GM21737 (cell line): ENCODE measurements around the gene OXCT1.
"Not testable (repeated sequence)": the region's sequence is repeated elsewhere in the genome, so short reads cannot be mapped to it uniquely, and the experiment has no call there.

Source experiments
- ATAC-seq: cut with Tn5 transposase; IDR thresholded peaks from one replicate; pipeline ENCODE4 v1.9.1; 2021; ENCODE audit warnings: mild to moderate bottlenecking, moderate library complexity; ENCODE audit not compliant: unreplicated experiment

OXCT1 gene

GRCh38 chr5:41874512-41875060 is 4.4 kb upstream of the OXCT1 start:
- no peak for ATAC-seq

DNA sequence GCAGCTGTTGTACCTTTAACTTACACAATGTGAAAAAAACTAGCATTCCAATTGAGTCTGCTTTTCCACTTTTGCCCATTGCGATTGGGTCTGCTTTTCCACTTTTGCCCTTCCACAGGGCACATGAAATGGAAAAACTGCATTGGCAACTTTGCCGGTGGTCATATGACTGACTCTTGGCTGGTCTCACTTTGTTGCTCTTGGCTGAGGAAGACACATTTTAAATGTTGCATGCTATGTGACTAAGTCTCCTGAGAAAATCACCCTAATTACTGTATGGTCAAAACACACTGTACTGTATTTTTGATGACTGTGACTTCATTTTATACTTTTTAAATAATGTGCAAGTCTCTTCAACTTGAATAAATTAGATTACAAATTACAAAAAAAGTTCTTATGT is 1.6 kb upstream of the OXCT1 start:
- no peak for ATAC-seq

GRCh38 chr5:41870627-41871048 is 413 bp upstream of the OXCT1 start:
- ATAC-seq = no peak

DNA sequence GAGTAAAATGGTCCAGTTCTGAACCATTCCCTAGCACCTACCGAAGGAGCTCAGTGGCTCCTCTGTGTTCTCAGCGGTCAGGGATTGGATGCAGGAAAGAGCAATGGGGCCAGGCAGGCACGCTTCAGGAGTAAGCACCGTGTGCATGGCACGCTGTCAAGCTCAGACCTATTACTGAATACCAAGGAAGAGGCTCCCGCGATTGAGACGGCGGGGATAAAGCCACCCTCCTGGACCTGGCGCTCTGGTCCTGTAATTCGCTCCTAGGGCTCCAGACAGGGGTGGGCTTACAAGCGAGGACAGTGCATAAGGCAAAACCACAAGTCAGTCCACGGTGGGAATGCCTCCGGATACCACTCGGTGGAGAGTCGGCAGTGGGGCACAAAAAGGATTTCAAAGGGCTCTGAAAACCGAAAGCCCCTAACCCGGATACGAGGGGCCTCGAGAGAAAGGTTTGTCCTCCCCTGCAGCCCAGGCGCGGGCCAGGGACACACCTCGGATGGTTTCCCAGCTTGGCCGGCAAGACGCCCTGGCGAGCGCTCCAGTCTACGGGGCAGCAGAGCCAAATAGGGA is 988 bp downstream of the OXCT1 start:
- ATAC-seq = no peak

GRCh38 chr5:41863871-41864486 is 6.2 kb downstream of the OXCT1 start:
- no peak for ATAC-seq

DNA sequence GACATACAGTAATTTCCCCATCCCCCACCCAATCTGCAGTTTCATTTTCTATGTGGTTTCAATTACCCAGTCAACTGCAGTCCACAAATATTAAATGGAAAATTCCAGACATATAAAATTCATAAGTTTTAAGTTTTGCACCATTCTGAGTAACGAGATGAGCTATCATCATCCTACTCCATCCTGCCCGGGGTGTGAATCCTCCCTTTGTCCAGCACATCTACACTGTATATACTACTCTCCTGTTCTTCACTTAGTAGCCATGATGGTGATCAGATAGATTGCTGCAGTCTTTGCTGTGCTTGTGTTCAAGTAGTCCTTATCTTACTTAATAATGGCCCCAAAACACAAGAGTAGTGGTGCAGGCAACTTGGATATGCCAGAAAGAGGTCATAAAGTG is 11.3 kb downstream of the OXCT1 start:
- no peak for ATAC-seq

DNA sequence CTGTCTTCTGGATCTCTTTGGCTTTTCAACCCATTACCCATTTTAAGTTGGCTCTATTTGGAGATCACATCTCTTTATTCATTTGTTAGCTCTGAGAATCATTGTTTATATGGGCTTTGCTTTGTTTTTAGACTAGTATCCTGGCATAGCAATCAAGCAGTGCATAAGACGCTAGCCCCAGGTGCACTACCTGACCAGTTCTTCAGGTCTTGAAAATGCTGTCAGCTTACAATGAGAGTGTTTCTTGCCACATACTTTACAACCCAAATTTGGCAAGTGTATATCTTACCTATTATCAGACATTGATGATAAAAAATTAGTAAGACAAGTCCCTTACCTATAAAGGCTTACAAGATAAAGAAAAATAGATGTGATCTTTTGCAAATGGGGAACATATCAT is 12.2 kb downstream of the OXCT1 start:
- no peak for ATAC-seq

DNA sequence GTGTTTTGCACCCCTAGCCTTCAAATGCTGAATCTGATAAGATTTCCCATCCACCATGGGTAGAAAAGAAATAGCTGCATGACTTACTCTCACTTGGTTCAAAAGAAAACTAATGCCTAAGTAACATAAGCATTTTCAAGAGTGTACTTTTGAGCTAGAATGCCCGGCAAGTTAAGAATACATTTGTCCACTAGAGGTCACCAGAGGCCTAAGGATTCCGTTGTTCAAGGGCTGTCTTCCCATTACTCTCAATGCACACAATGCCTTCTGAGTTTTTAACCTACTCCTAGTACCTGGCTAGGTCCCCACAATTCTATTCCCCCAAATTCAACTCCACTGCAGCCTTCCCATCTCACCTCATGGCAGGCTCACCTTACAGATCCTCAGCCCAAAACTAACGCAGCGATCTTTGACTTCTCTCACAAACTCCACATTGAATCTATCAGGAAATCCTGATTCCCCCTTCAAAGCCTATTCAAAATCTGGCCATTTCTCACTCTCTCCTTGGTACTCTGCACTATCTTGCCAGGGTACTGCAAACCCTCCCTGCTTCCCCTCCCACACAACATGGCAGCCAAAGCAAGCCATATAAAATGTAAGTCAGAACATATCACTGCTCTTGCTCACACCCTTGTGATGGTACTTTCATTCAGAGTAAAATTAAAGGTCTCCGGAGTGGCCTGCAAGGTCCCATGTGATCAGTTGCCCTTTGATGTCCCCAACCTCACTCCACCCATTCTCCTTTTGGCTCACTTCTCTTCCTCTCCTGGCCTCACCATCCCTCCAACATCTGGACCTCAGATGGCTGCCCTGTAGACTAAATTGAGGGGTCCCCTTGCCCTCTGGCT is 13.4 kb downstream of the OXCT1 start:
- ATAC-seq = peak; percentile 73

DNA sequence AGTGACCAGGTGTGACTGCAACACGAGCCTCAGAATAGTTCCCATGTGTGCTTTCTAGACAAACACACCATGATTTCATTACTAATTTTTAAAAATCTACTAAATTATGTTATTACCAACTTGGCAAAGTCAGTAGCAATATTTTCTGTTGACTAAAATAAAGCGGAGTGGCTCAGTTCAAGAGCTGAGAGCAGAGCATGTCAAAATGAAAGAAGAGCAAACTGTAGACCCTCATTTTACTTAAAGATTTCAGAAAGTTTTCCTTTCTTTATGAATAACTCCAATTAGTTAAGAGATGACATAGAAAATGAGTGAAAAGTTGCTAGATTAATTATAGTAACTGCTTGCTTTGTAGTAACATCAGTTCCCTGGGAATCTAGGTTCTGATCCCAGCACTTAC is 17.9 kb downstream of the OXCT1 start:
- no peak for ATAC-seq

DNA sequence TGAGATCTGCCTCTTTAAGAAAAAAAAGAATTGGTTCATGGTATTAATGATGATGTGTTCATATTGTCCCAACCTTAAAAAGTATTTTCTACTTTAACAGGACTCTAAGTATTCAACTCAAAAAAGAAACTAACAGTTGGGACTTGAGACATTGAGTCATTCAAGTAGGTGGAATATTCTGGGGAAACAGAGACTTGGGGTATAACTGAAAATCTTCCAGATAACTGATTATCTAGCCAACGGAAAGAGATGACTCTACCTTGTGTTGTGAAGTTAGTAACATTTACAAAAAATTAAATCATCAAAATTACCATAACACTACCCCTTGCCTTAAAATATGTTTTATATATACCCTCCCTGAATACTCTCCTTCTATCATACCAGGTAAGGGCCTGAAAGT is 19.1 kb downstream of the OXCT1 start:
- no peak for ATAC-seq

- ATAC-seq = no peak
Observed at GRCh38 chr5:41848983-41849382, 21.2 kb downstream of the OXCT1 start.

GRCh38 chr5:41845751-41846150 is 24.5 kb downstream of the OXCT1 start:
- not testable (repeated sequence) for ATAC-seq

- ATAC-seq = no peak
Observed at GRCh38 chr5:41844502-41844901, 25.7 kb downstream of the OXCT1 start.

DNA sequence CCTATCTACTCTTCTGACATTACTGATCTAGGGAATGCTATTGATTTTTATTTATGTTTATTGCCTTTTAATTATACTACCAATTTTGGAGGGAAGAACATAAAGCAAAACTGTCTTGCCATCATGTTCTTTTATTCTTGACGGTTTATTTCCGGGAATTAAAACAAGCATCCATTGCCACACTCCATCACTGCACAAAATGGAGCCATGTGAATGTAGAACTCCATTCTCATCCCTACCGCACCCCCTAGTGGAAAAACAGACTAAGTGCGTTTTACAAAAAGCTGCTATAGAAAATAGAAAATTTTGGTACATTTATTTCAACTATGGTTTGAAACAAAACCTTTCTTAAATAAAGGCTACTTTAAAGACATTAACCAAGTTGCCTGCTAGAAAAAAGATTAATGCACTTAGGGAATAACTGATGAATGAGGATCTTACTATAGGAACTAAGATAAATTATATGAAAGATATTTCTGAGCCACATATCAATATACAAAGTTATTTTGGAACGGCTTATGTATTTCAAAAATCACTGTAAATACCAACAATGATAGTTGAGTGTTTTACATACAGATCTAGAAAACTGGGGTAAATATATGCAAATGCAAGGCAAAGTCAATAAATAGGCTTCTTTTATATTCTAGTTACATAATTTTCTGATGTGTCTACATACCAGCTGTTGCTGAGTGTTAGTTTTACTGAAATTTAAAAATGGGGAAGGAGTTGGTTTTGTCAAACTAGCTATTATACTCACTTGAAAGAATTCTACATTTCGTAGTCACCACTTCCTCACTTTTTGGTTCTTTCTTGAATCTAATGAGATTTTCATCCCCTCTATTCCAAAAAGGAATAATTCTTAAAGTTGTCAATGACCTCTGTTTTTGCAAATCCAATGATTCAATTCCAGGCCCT is 26.5 kb downstream of the OXCT1 start:
- no peak for ATAC-seq

- ATAC-seq = peak; percentile 70
Observed at GRCh38 chr5:41842777-41843176, 27.4 kb downstream of the OXCT1 start.

DNA sequence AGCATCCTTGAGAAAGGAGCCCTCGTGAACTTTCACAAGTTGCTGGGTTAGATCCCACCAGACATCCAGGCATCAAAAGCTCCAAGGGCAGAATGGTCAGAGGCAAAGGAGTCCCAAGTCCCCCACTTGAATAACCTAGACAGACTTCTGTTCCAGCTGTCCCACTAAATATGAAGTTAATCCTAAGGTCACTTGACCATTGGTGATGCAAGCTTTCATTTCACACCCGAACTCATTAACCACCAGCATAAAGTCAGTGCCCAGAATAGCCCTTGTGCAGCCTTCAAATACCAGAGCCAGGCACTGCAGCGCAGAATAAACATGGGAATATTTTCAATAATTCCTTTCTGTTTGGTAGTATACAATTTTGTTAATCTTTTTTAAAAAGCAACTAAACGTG is 28.9 kb downstream of the OXCT1 start:
- no peak for ATAC-seq

- no peak for ATAC-seq
Observed at GRCh38 chr5:41840251-41840650, 30.0 kb downstream of the OXCT1 start.

- ATAC-seq = no peak
Observed at GRCh38 chr5:41837793-41838192, 32.4 kb downstream of the OXCT1 start.

DNA sequence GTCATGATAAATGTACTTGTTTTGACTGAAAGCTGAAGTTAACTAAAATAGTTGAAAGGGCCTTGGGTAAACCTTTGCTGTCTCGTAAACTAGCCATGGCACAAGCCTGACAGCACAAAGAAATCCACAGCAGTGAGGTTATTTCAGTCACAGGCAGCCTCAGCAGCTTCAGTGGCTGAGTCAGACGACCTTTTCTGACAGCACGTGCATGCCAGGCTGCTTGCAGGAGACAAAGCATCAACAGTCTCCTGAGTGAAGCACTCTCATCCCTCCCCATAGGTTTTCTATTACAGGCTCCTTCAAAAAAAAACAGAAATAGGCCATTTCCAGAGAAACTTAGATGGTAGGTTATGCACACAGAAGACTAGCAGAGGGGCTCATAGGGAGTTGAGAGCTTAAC is 34.6 kb downstream of the OXCT1 start:
- ATAC-seq = no peak

- ATAC-seq = no peak
Observed at GRCh38 chr5:41834506-41834905, 35.7 kb downstream of the OXCT1 start.

DNA sequence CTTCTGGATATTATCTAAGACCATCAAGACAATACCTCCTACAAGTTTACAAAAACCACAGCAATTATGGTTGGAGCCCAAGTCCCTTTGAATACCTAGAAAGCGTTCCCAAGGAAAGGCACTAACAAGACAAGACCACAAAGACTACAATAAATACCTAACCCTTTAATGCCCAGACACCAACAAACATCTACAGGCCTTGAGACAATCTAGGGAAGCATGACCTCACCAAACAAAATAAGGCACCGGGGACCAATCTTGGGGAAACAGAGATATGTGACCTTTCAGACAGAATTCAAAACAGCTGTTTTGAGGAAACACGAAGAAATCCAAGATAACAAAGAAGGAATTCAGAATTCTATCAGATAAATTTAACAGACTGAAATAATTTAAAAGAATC is 37.8 kb downstream of the OXCT1 start:
- no peak for ATAC-seq
